Right lobe of liver (tissue), 4 donors: Measurements from ENCODE around the gene TBC1D10A.

ENCODE experiments used
- CTCF ChIP-seq, 4 donors: fragments of 200-600 bp in 3 of 4; fragments of 450-650 bp in 1 of 4; IDR thresholded peaks; one replicate each; pipeline versions ENCODE4 v1.5.1 to v1.8.0; 2016 to 2022; ENCODE audit warnings: antibody characterized with exemption in 4 of 4, mild to moderate bottlenecking in 2 of 4
- POLR2A ChIP-seq: fragments of 450-650 bp; IDR thresholded peaks from one replicate; pipeline ENCODE4 v1.6.1; 2017; ENCODE audit warnings: antibody characterized with exemption, mild to moderate bottlenecking
- donor health status: DM: no; HTN: no; CAD: no.
- donor health status: DM: no; HTN: no; CAD: no.
- donor health status: DM: no; HTN: yes; CAD: no.

- TF ChIP-seq CTCF (IDR thresholded peaks at IDR 0.05) (no peak), POLR2A (no peak)
Observed at GRCh38 chr22:30296833-30297232, 29.9 kb downstream of the TBC1D10A start.
